NOMO-1 treated with DMSO at 0.1 percent for 48 hours (cell line): ENCODE data around the gene CCNY.
"Not testable (repeated sequence)": the region's sequence is repeated elsewhere in the genome, so short reads cannot be mapped to it uniquely, and the experiment has no call there.

Experiments used
- DNase-seq: peaks from one replicate; lab custom pipeline; 2025; ENCODE audit not compliant: unreplicated experiment; lab: John Stamatoyannopoulos, UW

CCNY gene

GRCh38 chr10:35353805-35354204 is 17.5 kb downstream of the CCNY start:
- DNase-seq = no peak

- not testable (repeated sequence) for DNase-seq
Observed at GRCh38 chr10:35354257-35354656, 17.9 kb downstream of the CCNY start.

GRCh38 chr10:35355971-35356724 is 19.8 kb downstream of the CCNY start:
- no peak for DNase-seq

GRCh38 chr10:35356725-35357092 is 20.4 kb downstream of the CCNY start:
- DNase-seq = no peak

GRCh38 chr10:35359056-35359455 is 22.7 kb downstream of the CCNY start:
- no peak for DNase-seq

- DNase-seq = no peak
Observed at GRCh38 chr10:35359873-35360272, 23.6 kb downstream of the CCNY start.

GRCh38 chr10:35362701-35363350 is 26.5 kb downstream of the CCNY start:
- DNase-seq = no peak

GRCh38 chr10:35363587-35363986 is 27.3 kb downstream of the CCNY start:
- DNase-seq = no peak

GRCh38 chr10:35364808-35365207 is 28.5 kb downstream of the CCNY start:
- no peak for DNase-seq

GRCh38 chr10:35365994-35366393 is 29.7 kb downstream of the CCNY start:
- no peak for DNase-seq

- DNase-seq = no peak
Observed at GRCh38 chr10:35367107-35367859, 31.0 kb downstream of the CCNY start.

GRCh38 chr10:35367982-35368381 is 31.7 kb downstream of the CCNY start:
- no peak for DNase-seq

GRCh38 chr10:35368485-35369048 is 32.3 kb downstream of the CCNY start:
- no peak for DNase-seq

GRCh38 chr10:35369049-35369611 is 32.8 kb downstream of the CCNY start:
- DNase-seq = peak; percentile 25

- DNase-seq = no peak
Observed at GRCh38 chr10:35371731-35372130, 35.4 kb downstream of the CCNY start.

- DNase-seq = no peak
Observed at GRCh38 chr10:35372329-35372728, 36.0 kb downstream of the CCNY start.

GRCh38 chr10:35375091-35375765 is 38.9 kb downstream of the CCNY start:
- no peak for DNase-seq

GRCh38 chr10:35377050-35377728 is 40.9 kb downstream of the CCNY start:
- no peak for DNase-seq

GRCh38 chr10:35378541-35379210 is 42.4 kb downstream of the CCNY start:
- no peak for DNase-seq
